Subcutaneous abdominal adipose tissue (tissue), 5 donors: ENCODE data around the gene SLC27A5.
"Not testable (repeated sequence)": the region's sequence is repeated elsewhere in the genome, so short reads cannot be mapped to it uniquely, and the experiment has no call there.

Source experiments
- H3K27ac ChIP-seq: one replicate; pipeline ENCODE4 v1.7.0; 2013; ENCODE audit warnings: low read depth, mild to moderate bottlenecking, inconsistent platforms, low read length, moderate library complexity
- H3K27me3 ChIP-seq, 5 donors: one replicate each; pipeline ENCODE4 v1.7.0; 2013; ENCODE audit warnings: low read length in 5 of 5, inconsistent platforms in 1 of 5; ENCODE audit not compliant: control insufficient read depth in 5 of 5, insufficient read depth in 4 of 5
- H3K36me3 ChIP-seq, 5 donors: one replicate each; pipeline ENCODE4 v1.7.0; 2013; ENCODE audit warnings: low read length in 5 of 5; ENCODE audit not compliant: control insufficient read depth in 5 of 5, insufficient read depth in 5 of 5
- H3K4me1 ChIP-seq, 5 donors: one replicate each; pipeline ENCODE4 v1.7.0; 2013; ENCODE audit warnings: low read length in 5 of 5, mild to moderate bottlenecking in 3 of 5, moderate library complexity in 1 of 5; ENCODE audit not compliant: control insufficient read depth in 5 of 5, insufficient read depth in 5 of 5
- H3K4me3 ChIP-seq, 5 donors: one replicate each; pipeline ENCODE4 v1.7.0; 2013; ENCODE audit warnings: low read length in 5 of 5, low read depth in 1 of 5
- H3K9ac ChIP-seq, 5 donors: one replicate each; pipeline ENCODE4 v1.7.0; 2013; ENCODE audit warnings: low read length in 5 of 5, mild to moderate bottlenecking in 4 of 5, moderate library complexity in 3 of 5
- H3K9me3 ChIP-seq, 5 donors: one replicate each; pipeline ENCODE4 v1.7.0; 2013; ENCODE audit warnings: low read length in 5 of 5; ENCODE audit not compliant: control insufficient read depth in 5 of 5
- donor health status: healthy.
- donor health status: healthy.
- donor health status: healthy.
- donor health status: healthy.
- donor health status: healthy.

The SLC27A5 gene

GRCh38 chr19:58477871-58478270 is 33.9 kb downstream of the SLC27A5 start:
- Histone ChIP-seq H3K9ac (peak overlapping the region in 1 of 5 donors; percentile 29), H3K4me1 (peaks cover 4 to 24% (median 19%) of the 10 kb centered on the region in 5 donors), H3K4me3 (no peak overlapping the region), H3K36me3 (peaks cover 0 to 37% (median 29%) of the 10 kb centered on the region in 5 donors), H3K27me3 (no peaks in the 10 kb centered on the region), H3K27ac (no peak overlapping the region), H3K9me3 (no peaks in the 10 kb centered on the region)

GRCh38 chr19:58477130-58477529 is 34.7 kb downstream of the SLC27A5 start:
- H3K27me3 ChIP-seq: no peaks in the 10 kb centered on the region
- H3K36me3 ChIP-seq: peaks cover 0 to 44% (median 37%) of the 10 kb centered on the region in 5 donors
- peak overlapping the region in 1 of 5 donors; percentile 33 for H3K4me3 ChIP-seq
- H3K9ac ChIP-seq: peak overlapping the region in 3 of 5 donors; percentile 13 to 89 (median 74)
- no peaks in the 10 kb centered on the region for H3K9me3 ChIP-seq
- H3K27ac ChIP-seq: peak overlapping the region; percentile 84
- H3K4me1 ChIP-seq: peaks cover 4 to 24% (median 19%) of the 10 kb centered on the region in 5 donors

DNA sequence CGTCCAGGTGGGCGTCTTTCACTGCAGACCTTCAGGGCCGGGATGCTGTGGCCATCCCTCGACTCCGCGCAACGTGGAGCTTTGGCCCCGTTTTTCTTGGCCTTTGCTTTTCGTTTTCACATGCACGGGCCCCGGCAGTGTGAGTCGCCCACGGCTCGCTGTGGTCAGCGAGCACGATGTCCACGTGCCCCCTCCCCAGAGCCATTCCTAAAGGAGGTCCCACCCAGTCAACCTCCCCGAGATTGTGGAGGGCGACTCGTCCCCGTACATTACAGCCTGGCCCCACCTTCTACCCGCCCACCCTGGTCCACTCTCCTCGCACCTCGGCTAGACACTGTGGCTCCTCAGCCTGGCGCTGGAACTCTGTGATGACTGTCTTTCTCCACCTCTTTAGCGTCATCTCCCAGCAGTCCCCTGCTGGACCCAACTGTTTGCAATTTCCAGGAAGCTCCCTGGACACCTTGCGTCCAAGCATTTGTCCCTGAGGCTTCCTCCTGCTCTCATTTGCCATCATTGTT is 35.2 kb downstream of the SLC27A5 start:
- no peaks in the 10 kb centered on the region for H3K9me3 ChIP-seq
- H3K4me1 ChIP-seq: peaks cover 4 to 24% (median 19%) of the 10 kb centered on the region in 5 donors
- peak overlapping the region; percentile 84 for H3K27ac ChIP-seq
- H3K9ac ChIP-seq: peak overlapping the region; percentile 5 to 89 (median 77)
- peaks cover 0 to 50% (median 42%) of the 10 kb centered on the region in 5 donors for H3K36me3 ChIP-seq
- no peaks in the 10 kb centered on the region for H3K27me3 ChIP-seq
- H3K4me3 ChIP-seq: peak overlapping the region; percentile 51 to 83 (median 77)

DNA sequence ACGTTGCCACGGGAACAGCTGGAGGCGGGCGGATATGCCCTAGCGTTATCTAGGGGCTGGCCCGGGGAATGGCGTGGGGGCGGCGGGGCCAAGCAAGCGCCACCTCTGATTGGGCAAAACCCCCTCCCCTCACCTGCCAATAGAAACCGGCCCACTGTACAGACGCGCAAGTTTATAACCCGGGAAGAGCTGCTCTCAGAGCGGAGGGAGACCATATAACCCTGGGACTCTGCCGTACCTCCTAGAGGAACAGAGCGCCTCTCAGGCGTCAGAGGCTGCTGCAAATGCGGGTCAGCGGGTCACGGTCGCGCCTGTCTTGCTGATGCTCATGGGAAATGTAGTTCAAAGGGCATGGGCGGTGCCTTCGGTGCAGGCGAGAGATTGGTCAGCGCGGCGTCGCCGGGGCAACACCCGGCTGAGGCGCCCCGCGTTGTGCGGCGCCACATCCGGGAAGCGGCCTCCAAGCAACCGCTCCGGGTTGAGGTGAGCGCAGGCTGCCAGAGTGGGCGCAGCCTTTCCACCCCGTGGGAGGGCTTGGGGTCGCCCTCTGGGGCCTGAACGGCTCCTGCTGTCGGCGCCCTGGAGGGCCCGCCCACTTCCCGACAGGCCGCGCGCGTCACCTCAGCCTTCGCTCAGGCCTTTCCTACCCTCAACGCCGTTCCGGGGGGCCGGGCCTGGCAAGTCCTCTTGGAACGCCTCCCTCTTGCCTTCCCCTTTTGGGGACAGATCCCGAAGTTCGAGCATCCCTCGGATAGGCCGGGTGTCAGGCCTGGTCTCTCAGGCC is 35.9 kb downstream of the SLC27A5 start, which contains the start of gene ZNF446:
ZNF446 (plus strand) TSS at position 639 of the 784 bp plus-strand sequence. CDS start 867 bp downstream, outside the sequence.
- Histone ChIP-seq H3K9ac (peak within 1 kb of the TSS; percentile 48 to 89 (median 77)), H3K9me3 (no peaks in the 10 kb centered on the region), H3K27ac (peak within 1 kb of the TSS; percentile 84), H3K4me1 (peaks cover 4 to 24% (median 19%) of the 10 kb centered on the region in 5 donors), H3K27me3 (no peaks in the 10 kb centered on the region), H3K36me3 (peaks cover 0 to 49% (median 45%) of the 10 kb centered on the region in 5 donors), H3K4me3 (peak within 1 kb of the TSS; percentile 73 to 90 (median 80))

GRCh38 chr19:58474997-58475713 is 36.6 kb downstream of the SLC27A5 start:
- H3K36me3 ChIP-seq: peaks cover 0 to 48% (median 44%) of the 10 kb centered on the region in 5 donors
- no peaks in the 10 kb centered on the region for H3K9me3 ChIP-seq
- peak overlapping the region; percentile 48 to 89 (median 77) for H3K9ac ChIP-seq
- H3K27me3 ChIP-seq: no peaks in the 10 kb centered on the region
- H3K4me1 ChIP-seq: peaks cover 4 to 24% (median 19%) of the 10 kb centered on the region in 5 donors
- H3K4me3 ChIP-seq: peak overlapping the region; percentile 73 to 90 (median 80)
- H3K27ac ChIP-seq: peak overlapping the region; percentile 84

- Histone ChIP-seq H3K27me3 (no peaks in the 10 kb centered on the region), H3K9ac (peak overlapping the region in 1 of 5 donors; percentile 77), H3K27ac (peak overlapping the region; percentile 84), H3K9me3 (no peaks in the 10 kb centered on the region), H3K36me3 (peaks cover 0 to 47% (median 42%) of the 10 kb centered on the region in 5 donors), H3K4me3 (no peak overlapping the region), H3K4me1 (peaks cover 4 to 24% (median 19%) of the 10 kb centered on the region in 5 donors)
Observed at GRCh38 chr19:58474291-58474996, 37.3 kb downstream of the SLC27A5 start.

DNA sequence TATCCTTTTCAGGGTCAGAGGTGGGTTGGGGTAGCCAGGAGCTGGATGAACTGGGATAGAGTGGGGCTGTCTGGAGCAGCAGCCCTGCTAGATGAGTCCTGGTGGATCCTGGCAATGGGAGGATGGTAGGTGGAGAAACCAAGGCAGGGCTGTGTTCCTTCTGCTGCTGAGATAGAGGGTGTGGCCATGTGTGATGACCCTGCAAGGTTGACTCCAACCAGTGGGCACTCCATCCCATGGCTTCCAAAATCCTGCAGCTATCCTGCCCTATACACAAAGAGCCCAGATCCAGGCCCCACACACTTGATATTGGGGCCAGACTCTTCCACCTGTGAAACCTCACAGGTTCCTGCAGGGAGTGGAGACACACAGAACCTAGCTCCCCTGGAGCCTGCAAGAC is 38.0 kb downstream of the SLC27A5 start:
- H3K9ac ChIP-seq: no peak overlapping the region
- H3K4me1 ChIP-seq: peaks cover 4 to 25% (median 19%) of the 10 kb centered on the region in 5 donors
- peaks cover 0 to 43% (median 41%) of the 10 kb centered on the region in 5 donors for H3K36me3 ChIP-seq
- H3K9me3 ChIP-seq: no peaks in the 10 kb centered on the region
- H3K27me3 ChIP-seq: no peaks in the 10 kb centered on the region
- H3K4me3 ChIP-seq: no peak overlapping the region
- H3K27ac ChIP-seq: no peak overlapping the region

- Histone ChIP-seq H3K36me3 (peaks cover 0 to 41% (median 38%) of the 10 kb centered on the region in 5 donors), H3K27me3 (no peaks in the 10 kb centered on the region), H3K27ac (no peak overlapping the region), H3K9ac (no peak overlapping the region), H3K4me3 (no peak overlapping the region), H3K9me3 (no peaks in the 10 kb centered on the region), H3K4me1 (peaks cover 3 to 35% (median 27%) of the 10 kb centered on the region in 5 donors)
Observed at GRCh38 chr19:58471736-58472135, 40.1 kb downstream of the SLC27A5 start.

DNA sequence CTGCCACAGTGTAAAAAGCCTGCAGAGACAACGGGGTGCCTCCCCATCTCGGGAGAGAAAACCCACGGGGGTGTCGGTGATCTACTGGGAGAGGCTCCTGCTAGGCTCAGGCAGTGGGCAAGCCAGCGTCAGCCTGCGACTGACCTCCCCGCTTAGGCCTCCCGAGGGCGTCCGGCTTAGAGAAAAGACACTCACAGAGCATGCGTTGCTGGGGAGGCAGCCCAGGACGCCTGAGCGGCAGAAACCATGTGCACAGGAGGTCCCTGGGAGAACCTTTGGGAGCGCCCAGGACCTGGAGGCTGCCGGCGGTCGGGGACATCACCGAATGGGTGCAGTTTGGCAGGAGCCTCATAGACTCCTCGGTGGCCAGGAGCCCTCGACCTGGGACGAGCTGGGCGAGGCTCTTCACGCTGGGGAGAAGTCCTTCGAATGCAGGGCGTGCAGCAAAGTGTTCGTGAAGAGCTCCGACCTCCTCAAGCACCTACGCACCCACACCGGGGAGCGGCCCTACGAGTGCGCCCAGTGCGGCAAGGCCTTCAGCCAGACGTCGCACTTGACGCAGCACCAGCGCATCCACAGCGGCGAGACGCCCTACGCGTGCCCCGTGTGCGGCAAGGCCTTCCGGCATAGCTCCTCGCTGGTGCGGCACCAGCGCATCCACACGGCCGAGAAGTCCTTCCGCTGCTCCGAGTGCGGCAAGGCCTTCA is 40.8 kb downstream of the SLC27A5 start:
- not testable (repeated sequence) for H3K27me3 ChIP-seq, H3K27ac ChIP-seq, H3K4me3 ChIP-seq, H3K9me3 ChIP-seq, H3K9ac ChIP-seq
- H3K4me1 ChIP-seq: peaks cover 2 to 35% (median 27%) of the 10 kb centered on the region in 5 donors
- peaks cover 0 to 41% (median 38%) of the 10 kb centered on the region in 5 donors for H3K36me3 ChIP-seq
